ENCODE results near the gene ODAPH. TPM values are rescaled to one million over a fixed set of nuclear protein-coding genes. Genes with fewer than 3 reads are reported as not detected.
"Not testable (repeated sequence)": the region's sequence is repeated elsewhere in the genome, so short reads cannot be mapped to it uniquely, and the experiment has no call there.

The ODAPH gene
- polyA plus RNA-seq, 1 donor from 2014 or later = not detected

- no peak overlapping the region for H3K27ac Mint-ChIP-seq
- no peak overlapping the region for H3K4me3 Mint-ChIP-seq
- peaks cover 2 to 8% (median 4%) of the 10 kb centered on the region in 3 donors for H3K9me3 Mint-ChIP-seq
- peaks cover 0 to 2% (median 2%) of the 10 kb centered on the region in 3 donors for H3K4me1 Mint-ChIP-seq
- peaks cover 25% of the 10 kb centered on the region for H3K36me3 Mint-ChIP-seq
- no peaks in the 10 kb centered on the region for H3K27me3 Mint-ChIP-seq
Observed at GRCh38 chr4:75530556-75531322, 25.1 kb upstream of the ODAPH start.

- not testable (repeated sequence) for H3K27me3 Mint-ChIP-seq, H3K9me3 Mint-ChIP-seq, H3K4me3 Mint-ChIP-seq, H3K4me1 Mint-ChIP-seq
- peaks cover 25% of the 10 kb centered on the region for H3K36me3 Mint-ChIP-seq
- peak overlapping the region in 1 of 3 donors; percentile 1 for H3K27ac Mint-ChIP-seq
Observed at GRCh38 chr4:75531536-75532143, 24.2 kb upstream of the ODAPH start.

- not testable (repeated sequence) for H3K27me3 Mint-ChIP-seq, H3K27ac Mint-ChIP-seq, H3K4me3 Mint-ChIP-seq, H3K9me3 Mint-ChIP-seq, H3K4me1 Mint-ChIP-seq
- peaks cover 30% of the 10 kb centered on the region for H3K36me3 Mint-ChIP-seq
Observed at GRCh38 chr4:75533339-75533887, 22.5 kb upstream of the ODAPH start.

GRCh38 chr4:75533926-75534325, 21.9 kb upstream of the ODAPH start:
- not testable (repeated sequence) for H3K4me3 Mint-ChIP-seq, H3K4me1 Mint-ChIP-seq, H3K27ac Mint-ChIP-seq, H3K9me3 Mint-ChIP-seq, H3K27me3 Mint-ChIP-seq
- H3K36me3 Mint-ChIP-seq = peaks cover 29% of the 10 kb centered on the region

- not testable (repeated sequence) for H3K4me1 Mint-ChIP-seq, H3K27me3 Mint-ChIP-seq, H3K9me3 Mint-ChIP-seq, H3K27ac Mint-ChIP-seq, H3K4me3 Mint-ChIP-seq
- H3K36me3 Mint-ChIP-seq = peaks cover 12% of the 10 kb centered on the region
Observed at GRCh38 chr4:75537308-75537707, 18.6 kb upstream of the ODAPH start.

- Mint-ChIP-seq H3K27ac (no peak overlapping the region), H3K9me3 (no peaks in the 10 kb centered on the region), H3K27me3 (no peaks in the 10 kb centered on the region), H3K4me1 (peaks cover 0 to 2% (median 0%) of the 10 kb centered on the region in 3 donors), H3K36me3 (peaks cover 6% of the 10 kb centered on the region), H3K4me3 (no peak overlapping the region)
Observed at GRCh38 chr4:75542824-75543223, 13.0 kb upstream of the ODAPH start.

- H3K27ac Mint-ChIP-seq, H3K4me3 Mint-ChIP-seq, H3K36me3 Mint-ChIP-seq, H3K27me3 Mint-ChIP-seq, H3K9me3 Mint-ChIP-seq, H3K4me1 Mint-ChIP-seq: not testable (repeated sequence)
Observed at GRCh38 chr4:75544220-75544619, 11.6 kb upstream of the ODAPH start.

GRCh38 chr4:75544870-75545269, 11.0 kb upstream of the ODAPH start:
- H3K4me3 Mint-ChIP-seq = no peak overlapping the region
- peaks cover 2% of the 10 kb centered on the region for H3K36me3 Mint-ChIP-seq
- peak overlapping the region in 1 of 3 donors; percentile 53 for H3K27ac Mint-ChIP-seq
- H3K4me1 Mint-ChIP-seq = peaks cover 0 to 2% (median 0%) of the 10 kb centered on the region in 3 donors
- no peaks in the 10 kb centered on the region for H3K27me3 Mint-ChIP-seq
- H3K9me3 Mint-ChIP-seq = no peaks in the 10 kb centered on the region

- no peaks in the 10 kb centered on the region for H3K9me3 Mint-ChIP-seq
- H3K36me3 Mint-ChIP-seq = peaks cover 2% of the 10 kb centered on the region
- H3K27ac Mint-ChIP-seq = peak overlapping the region in 1 of 3 donors; percentile 53
- no peak overlapping the region for H3K4me3 Mint-ChIP-seq
- peaks cover 0 to 2% (median 0%) of the 10 kb centered on the region in 3 donors for H3K4me1 Mint-ChIP-seq
- H3K27me3 Mint-ChIP-seq = no peaks in the 10 kb centered on the region
Observed at GRCh38 chr4:75545526-75545925, 10.3 kb upstream of the ODAPH start.

GRCh38 chr4:75547647-75548387, 8.0 kb upstream of the ODAPH start:
- no peak overlapping the region for H3K4me3 Mint-ChIP-seq
- H3K9me3 Mint-ChIP-seq = no peaks in the 10 kb centered on the region
- H3K4me1 Mint-ChIP-seq = no peaks in the 10 kb centered on the region
- H3K27ac Mint-ChIP-seq = no peak overlapping the region
- H3K27me3 Mint-ChIP-seq = no peaks in the 10 kb centered on the region
- H3K36me3 Mint-ChIP-seq = peaks cover 2% of the 10 kb centered on the region

- peaks cover 2% of the 10 kb centered on the region for H3K36me3 Mint-ChIP-seq
- H3K9me3 Mint-ChIP-seq = no peaks in the 10 kb centered on the region
- no peaks in the 10 kb centered on the region for H3K27me3 Mint-ChIP-seq
- H3K4me1 Mint-ChIP-seq = no peaks in the 10 kb centered on the region
- no peak overlapping the region for H3K4me3 Mint-ChIP-seq
- H3K27ac Mint-ChIP-seq = no peak overlapping the region
Observed at GRCh38 chr4:75549019-75549418, 6.8 kb upstream of the ODAPH start.

- Mint-ChIP-seq H3K27ac (no peak overlapping the region), H3K4me1 (peaks cover under 1 to 12% (median 4%) of the 10 kb centered on the region in 3 donors), H3K36me3 (no peaks in the 10 kb centered on the region), H3K27me3 (no peaks in the 10 kb centered on the region), H3K9me3 (no peaks in the 10 kb centered on the region), H3K4me3 (no peak overlapping the region)
Observed at GRCh38 chr4:75552452-75552851, 3.4 kb upstream of the ODAPH start.

- peak overlapping the region in 3 of 4 donors; percentile 21 to 67 (median 53) for H3K4me3 Mint-ChIP-seq
- H3K27ac Mint-ChIP-seq = no peak overlapping the region
- H3K9me3 Mint-ChIP-seq = no peaks in the 10 kb centered on the region
- peaks cover 4% of the 10 kb centered on the region for H3K27me3 Mint-ChIP-seq
- H3K4me1 Mint-ChIP-seq = peaks cover 5 to 19% (median 10%) of the 10 kb centered on the region in 3 donors
- peaks cover 1% of the 10 kb centered on the region for H3K36me3 Mint-ChIP-seq
Observed at GRCh38 chr4:75557696-75558095, 1.8 kb downstream of the ODAPH start.

- H3K27ac Mint-ChIP-seq = no peak overlapping the region
- H3K36me3 Mint-ChIP-seq = peaks cover 1% of the 10 kb centered on the region
- no peak overlapping the region for H3K4me3 Mint-ChIP-seq
- peaks cover 10% of the 10 kb centered on the region for H3K27me3 Mint-ChIP-seq
- H3K4me1 Mint-ChIP-seq = peaks cover 5 to 8% (median 8%) of the 10 kb centered on the region in 3 donors
- H3K9me3 Mint-ChIP-seq = no peaks in the 10 kb centered on the region
Observed at GRCh38 chr4:75561789-75562188, 5.9 kb downstream of the ODAPH start.

GRCh38 chr4:75564023-75564422, 8.2 kb downstream of the ODAPH start:
- peaks cover 13% of the 10 kb centered on the region for H3K27me3 Mint-ChIP-seq
- no peaks in the 10 kb centered on the region for H3K9me3 Mint-ChIP-seq
- peaks cover 0 to 9% (median 2%) of the 10 kb centered on the region in 3 donors for H3K4me1 Mint-ChIP-seq
- no peak overlapping the region for H3K4me3 Mint-ChIP-seq
- peaks cover 1% of the 10 kb centered on the region for H3K36me3 Mint-ChIP-seq
- H3K27ac Mint-ChIP-seq = no peak overlapping the region

Measured in IgD-negative memory B cell (primary cell).